ENCODE data around the gene MAST4.

MAST4 gene

GRCh38 chr5:67129768-67130167 is 533.6 kb downstream of the MAST4 start:
- Histone ChIP-seq H3K4me1 (ENCODE audit: control insufficient read depth, insufficient read depth, low read length) (peaks cover 5% of the 10 kb centered on the region; the same call in 1 of the 2 replicates), H3K27ac (ENCODE audit: extremely low read depth, low read depth, low read length) (no peak overlapping the region), H3K4me3 (ENCODE audit: low read depth, low read length) (no peak overlapping the region), H3K36me3 (ENCODE audit: control insufficient read depth in 2 of 2, insufficient read depth in 1 of 2, low read length in 2 of 2) (peaks cover 0 to 4% of the 10 kb centered on the region in 2 experiments; a peak in 1 of 3 replicates), H3K9me3 (ENCODE audit: control insufficient read depth, insufficient read depth, low read depth, low read length) (no peaks in the 10 kb centered on the region)
- ChIA-PET POLR2A (no interaction called here), CTCF (no interaction called here)
- TF ChIP-seq ZBTB8A (tag by site-specific recombination; IDR thresholded peaks at IDR 0.05) = no peak
- no peak for TF ChIP-seq ZNF202 (tag by site-specific recombination; IDR thresholded peaks at IDR 0.05; ENCODE audit: borderline replicate concordance)
- TF ChIP-seq ZNF335 (tag by site-specific recombination; conservative IDR thresholded peaks at IDR 0.05) = no peak
- TF ChIP-seq ZNF2 (tag by site-specific recombination; IDR thresholded peaks at IDR 0.05) = no peak

- Histone ChIP-seq H3K4me1 (ENCODE audit: control insufficient read depth, insufficient read depth, low read length) (peaks cover 5% of the 10 kb centered on the region; the same call in 1 of the 2 replicates), H3K36me3 (ENCODE audit: control insufficient read depth in 2 of 2, insufficient read depth in 1 of 2, low read length in 2 of 2) (peaks cover 0 to 4% of the 10 kb centered on the region in 2 experiments; a peak in 1 of 3 replicates), H3K9me3 (ENCODE audit: control insufficient read depth, insufficient read depth, low read depth, low read length) (no peaks in the 10 kb centered on the region), H3K4me3 (ENCODE audit: low read depth, low read length) (no peak overlapping the region), H3K27ac (ENCODE audit: extremely low read depth, low read depth, low read length) (no peak overlapping the region)
- peak; percentile 96 for TF ChIP-seq ZNF660 (tag by site-specific recombination; IDR thresholded peaks at IDR 0.05)
- TF ChIP-seq ZNF560 (tag by site-specific recombination; IDR thresholded peaks at IDR 0.05; ENCODE audit: borderline replicate concordance) = no peak
- ChIA-PET CTCF (no interaction called here), POLR2A (no interaction called here)
These were observed 537.0 kb downstream of the MAST4 start for GRCh38 chr5:67133217-67133616.

- ChIA-PET CTCF (no interaction called here), POLR2A (no interaction called here)
- Histone ChIP-seq H3K4me1 (ENCODE audit: control insufficient read depth, insufficient read depth, low read length) (peaks cover 5% of the 10 kb centered on the region; the same call in 1 of the 2 replicates), H3K4me3 (ENCODE audit: low read depth, low read length) (no peak overlapping the region), H3K36me3 (ENCODE audit: control insufficient read depth in 2 of 2, insufficient read depth in 1 of 2, low read length in 2 of 2) (peaks cover 0 to 4% of the 10 kb centered on the region in 2 experiments; a peak in 1 of 3 replicates), H3K27ac (ENCODE audit: extremely low read depth, low read depth, low read length) (no peak overlapping the region), H3K9me3 (ENCODE audit: control insufficient read depth, insufficient read depth, low read depth, low read length) (no peaks in the 10 kb centered on the region)
- TF ChIP-seq ZNF548 (tag by site-specific recombination; IDR thresholded peaks at IDR 0.05) = no peak
- TF ChIP-seq ZNF514 (tag by site-specific recombination; IDR thresholded peaks at IDR 0.05) = no peak
- 0 out of 2 replicates have a peak, but pooled peaks have one; percentile 10 for TF ChIP-seq KLF10 (tag by site-specific recombination; IDR thresholded peaks at IDR 0.05)
- TF ChIP-seq ZNF664 (tag by site-specific recombination; IDR thresholded peaks at IDR 0.05) = no peak
- TF ChIP-seq SCRT2 (tag by site-specific recombination; IDR thresholded peaks at IDR 0.05) = no peak
- TF ChIP-seq ZNF704 (tag by site-specific recombination; IDR thresholded peaks at IDR 0.05) = no peak
- TF ChIP-seq ZNF529 (tag by site-specific recombination; IDR thresholded peaks at IDR 0.05; ENCODE audit: insufficient replicate concordance) = no peak
- no peak for TF ChIP-seq ZNF354C (tag by site-specific recombination; IDR thresholded peaks at IDR 0.05; ENCODE audit: borderline replicate concordance, low read depth)
- no peak for TF ChIP-seq ZNF416 (tag by site-specific recombination; IDR thresholded peaks at IDR 0.05)
- peak; percentile 19; the same call in 1 of the 2 replicates for TF ChIP-seq ZBTB17 (tag by site-specific recombination; IDR thresholded peaks at IDR 0.05)
- no peak for TF ChIP-seq ZNF221 (tag by site-specific recombination; IDR thresholded peaks at IDR 0.05; ENCODE audit: borderline replicate concordance)
- TF ChIP-seq ZNF132 (tag by site-specific recombination; IDR thresholded peaks at IDR 0.05; ENCODE audit: borderline replicate concordance) = no peak
- TF ChIP-seq SALL2 (tag by site-specific recombination; IDR thresholded peaks at IDR 0.05; ENCODE audit: borderline replicate concordance) = no peak
- TF ChIP-seq BCL6B (tag by site-specific recombination; IDR thresholded peaks at IDR 0.05) = no peak
- TF ChIP-seq YY1 (tag by site-specific recombination; IDR thresholded peaks at IDR 0.05) = no peak
- TF ChIP-seq ZNF394 (tag by site-specific recombination; IDR thresholded peaks at IDR 0.05; ENCODE audit: borderline replicate concordance) = no peak
- TF ChIP-seq ZNF311 (tag by site-specific recombination; IDR thresholded peaks at IDR 0.05; ENCODE audit: borderline replicate concordance) = no peak
- TF ChIP-seq KLF7 (tag by site-specific recombination; IDR thresholded peaks at IDR 0.05; ENCODE audit: borderline replicate concordance) = no peak
- no peak for TF ChIP-seq ZNF214 (tag by site-specific recombination; IDR thresholded peaks at IDR 0.05; ENCODE audit: borderline replicate concordance)
- TF ChIP-seq ZNF324 (tag by site-specific recombination; IDR thresholded peaks at IDR 0.05) = no peak
- TF ChIP-seq ZNF10 (tag by site-specific recombination; IDR thresholded peaks at IDR 0.05) = no peak
- no peak for TF ChIP-seq GLI4 (tag by site-specific recombination; IDR thresholded peaks at IDR 0.05)
- TF ChIP-seq OSR2 (tag by site-specific recombination; IDR thresholded peaks at IDR 0.05) = peak; percentile 87
- no peak for TF ChIP-seq ZNF639 (tag by site-specific recombination; IDR thresholded peaks at IDR 0.05)
These were observed 537.6 kb downstream of the MAST4 start for GRCh38 chr5:67133776-67134175.
